HepG2 (cell line): ENCODE measurements around the gene PLPPR2. TPM values are rescaled to one million over a fixed set of nuclear protein-coding genes. Genes with fewer than 3 reads are reported as not detected.
A peak's percentile ranks its signal among the peaks of the same experiment; 100 is the strongest.

ENCODE experiments used
- MEIS2 ChIP-seq: sonication (generic); formaldehyde crosslinking; IDR thresholded peaks from 2 replicates; pipeline ENCODE4 v1.9.0; 2021; ENCODE audit warnings: mild to moderate bottlenecking, missing genetic modification reagents
- MIER3 ChIP-seq: IDR thresholded peaks from 2 replicates; pipeline ENCODE4 v1.6.1; 2016; ENCODE audit warnings: missing compliant biosample characterization, borderline replicate concordance
- MLLT10 ChIP-seq: sonication (generic); formaldehyde crosslinking; IDR thresholded peaks from 2 replicates; pipeline ENCODE4 v1.4.0; 2020; ENCODE audit warnings: missing genetic modification reagents
- RXRB ChIP-seq: IDR thresholded peaks from 2 replicates; pipeline ENCODE4 v1.6.1; 2016; ENCODE audit warnings: borderline replicate concordance, missing genetic modification reagents, missing compliant biosample characterization
- SOX6 ChIP-seq, 2 experiments: fragments of 450-650 bp in 1 of 2; sonication (generic) in 1 of 2; formaldehyde crosslinking in 1 of 2; IDR thresholded peaks; 2 replicates each; pipeline versions ENCODE4 v1.4.0 to v1.6.1; 2017 to 2020; ENCODE audit warnings: antibody characterized with exemption in 1 of 2, mild to moderate bottlenecking in 1 of 2, missing genetic modification reagents in 1 of 2
- SRF ChIP-seq: IDR thresholded peaks from 2 replicates; pipeline ENCODE4 v1.6.1; 2011; ENCODE audit warnings: mild to moderate bottlenecking, low read depth, low read length, moderate library complexity
- STAG1 ChIP-seq: sonication (generic); formaldehyde crosslinking; IDR thresholded peaks from 2 replicates; pipeline ENCODE4 v1.4.0; 2020; ENCODE audit warnings: missing genetic modification reagents
- TOE1 ChIP-seq: sonication (generic); formaldehyde crosslinking; IDR thresholded peaks from 2 replicates; pipeline ENCODE4 v1.4.0; 2020; ENCODE audit warnings: mild to moderate bottlenecking, missing genetic modification reagents
- XRCC5 ChIP-seq: fragments of 200-400 bp; formaldehyde crosslinking; optimal IDR thresholded peaks from 2 replicates; pipeline ENCODE3; 2017; ENCODE audit warnings: mild to moderate bottlenecking, low read length
- YEATS4 ChIP-seq: sonication (generic); formaldehyde crosslinking; IDR thresholded peaks from 2 replicates; pipeline ENCODE4 v1.4.0; 2020; ENCODE audit warnings: missing genetic modification reagents, borderline replicate concordance
- ZNF256 ChIP-seq: sonication (generic); formaldehyde crosslinking; conservative IDR thresholded peaks from 2 replicates; pipeline ENCODE4 v1.4.0; 2020; ENCODE audit warnings: missing genetic modification reagents
- ZNF510 ChIP-seq: sonication (generic); formaldehyde crosslinking; IDR thresholded peaks from 2 replicates; pipeline ENCODE4 v1.4.0; 2020; ENCODE audit warnings: low read depth, mild to moderate bottlenecking, missing genetic modification reagents
- ZNF746 ChIP-seq: sonication (generic); formaldehyde crosslinking; IDR thresholded peaks from 2 replicates; pipeline ENCODE4 v1.8.0; 2022; ENCODE audit warnings: mild to moderate bottlenecking, missing genetic modification reagents
- polyA plus RNA-seq, 8 experiments: library from polyadenylated mRNA; depleted of rRNA in 3 of 8; stranded (reverse) in 7 of 8; unstranded in 1 of 8; fragments of >200 nt; fragmentation: Illumina TruSeq in 4 of 8; extraction: Trizol in 4 of 8; gene quantifications; 2 replicates each; pipeline versions ENCODE4 v1.2.1 to v1.2.3, GENCODE V29; 2011 to 2016; ENCODE audit warnings: low read depth in 4 of 8, missing spikeins in 1 of 8, mixed read lengths in 1 of 8; ENCODE audit not compliant: insufficient read depth in 1 of 8
- total RNA-seq, 5 experiments: library from RNA; depleted of rRNA; stranded (reverse); fragments of >200 nt; fragmentation: Illumina TruSeq; extraction: Trizol; gene quantifications; 2 replicates each; pipeline ENCODE4 v1.2.3, GENCODE V29; 2016; ENCODE audit warnings: low read depth in 1 of 5
- TF ChIP-seq, protein P1 (sequence below): sonication (generic); formaldehyde crosslinking; IDR thresholded peaks from 2 replicates; pipeline ENCODE4 v1.8.1; 2023; ENCODE audit warnings: mild to moderate bottlenecking, missing genetic modification reagents
- TF ChIP-seq, protein P2 (sequence below): IDR thresholded peaks from 2 replicates; pipeline ENCODE4 v1.6.1; 2016; ENCODE audit warnings: low read depth, control low read depth
- TF ChIP-seq, protein P3 (sequence below): sonication (generic); formaldehyde crosslinking; IDR thresholded peaks from 2 replicates; pipeline ENCODE4 v1.4.0; 2020; ENCODE audit warnings: missing genetic modification reagents
- TF ChIP-seq, protein P4 (sequence below): conservative IDR thresholded peaks from 2 replicates; pipeline ENCODE4 v1.6.1; 2018; ENCODE audit warnings: missing genetic modification reagents
- TF ChIP-seq, protein P5 (sequence below): sonication (generic); formaldehyde crosslinking; IDR thresholded peaks from 2 replicates; pipeline ENCODE4 v1.4.0; 2020; ENCODE audit warnings: missing genetic modification reagents
- TF ChIP-seq, protein P6 (sequence below): sonication (generic); formaldehyde crosslinking; conservative IDR thresholded peaks from 2 replicates; pipeline ENCODE4 v1.5.0; 2020; ENCODE audit warnings: missing genetic modification reagents

PLPPR2 gene
- total and polyA plus RNA-seq, 2 of the 13 experiments (the other 11 are each of a cell fraction or from before 2014, with no cell fraction given) = 1.5 to 2.1 TPM

DNA sequence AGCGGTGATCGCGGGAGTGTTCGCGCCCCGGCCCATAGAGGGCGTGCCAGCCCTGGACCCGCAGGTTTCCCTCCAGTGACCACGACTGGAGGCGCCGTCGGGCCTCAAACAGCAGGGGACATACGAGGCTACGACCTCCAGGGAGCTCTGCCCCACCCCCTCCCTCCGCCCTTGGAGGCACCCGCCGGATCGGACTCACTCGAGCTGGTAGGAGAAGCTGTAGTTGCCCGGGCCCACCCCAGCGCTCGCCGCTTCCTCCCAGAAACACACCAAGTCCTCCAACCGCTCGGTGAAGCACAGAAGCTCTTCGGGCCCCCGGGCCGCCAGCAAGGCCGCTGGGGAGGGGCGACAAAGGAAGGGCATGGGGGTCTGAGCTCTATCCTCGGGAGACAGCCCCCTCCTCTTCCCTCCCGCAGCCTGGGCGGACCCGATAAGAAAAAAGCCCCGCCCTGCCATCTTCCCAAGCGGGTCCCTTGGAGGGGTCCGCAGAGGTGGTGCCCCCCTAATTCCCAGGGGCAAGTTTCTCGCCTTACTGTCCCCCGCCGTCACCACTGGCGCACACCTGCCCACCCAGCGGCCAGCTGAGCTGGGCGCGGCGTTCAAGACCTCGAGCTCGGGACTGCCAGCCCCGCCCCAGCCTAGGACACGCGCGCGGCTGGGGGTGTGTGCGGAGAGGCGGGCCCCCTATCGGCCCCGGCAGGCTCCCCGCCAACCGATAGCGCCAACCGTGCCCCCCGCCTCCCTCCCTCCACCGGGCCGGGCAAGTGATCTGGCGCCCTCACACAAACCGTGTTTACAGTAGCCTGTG, 27.9 kb downstream of the PLPPR2 start (continued):
- TF ChIP-seq MLLT10 (no peak), YEATS4 (CRISPR knock-in tag) (peak; percentile 26), SRF (no peak), ZNF510 (no peak), TOE1 (CRISPR knock-in tag) (no peak), MIER3 (no peak), XRCC5 (peak; percentile 78), ZNF746 (CRISPR knock-in tag) (no peak; the same call in 1 of the 2 replicates), ZNF256 (no peak), MEIS2 (CRISPR knock-in tag) (0 out of 2 replicates have a peak, but pooled peaks have one; percentile 39), RXRB (CRISPR knock-in tag) (peak; percentile 56; the same call in 1 of the 2 replicates), SOX6 (IDR thresholded peaks at IDR 0.05) (no peak), SOX6 (CRISPR knock-in tag; IDR thresholded peaks at IDR 0.05) (no peak; the same call in 1 of the 2 replicates), STAG1 (CRISPR knock-in tag) (peak; percentile 72)
- TF ChIP-seq, protein P1, sequence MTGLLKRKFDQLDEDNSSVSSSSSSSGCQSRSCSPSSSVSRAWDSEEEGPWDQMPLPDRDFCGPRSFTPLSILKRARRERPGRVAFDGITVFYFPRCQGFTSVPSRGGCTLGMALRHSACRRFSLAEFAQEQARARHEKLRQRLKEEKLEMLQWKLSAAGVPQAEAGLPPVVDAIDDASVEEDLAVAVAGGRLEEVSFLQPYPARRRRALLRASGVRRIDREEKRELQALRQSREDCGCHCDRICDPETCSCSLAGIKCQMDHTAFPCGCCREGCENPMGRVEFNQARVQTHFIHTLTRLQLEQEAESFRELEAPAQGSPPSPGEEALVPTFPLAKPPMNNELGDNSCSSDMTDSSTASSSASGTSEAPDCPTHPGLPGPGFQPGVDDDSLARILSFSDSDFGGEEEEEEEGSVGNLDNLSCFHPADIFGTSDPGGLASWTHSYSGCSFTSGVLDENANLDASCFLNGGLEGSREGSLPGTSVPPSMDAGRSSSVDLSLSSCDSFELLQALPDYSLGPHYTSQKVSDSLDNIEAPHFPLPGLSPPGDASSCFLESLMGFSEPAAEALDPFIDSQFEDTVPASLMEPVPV (CRISPR knock-in tag) = no peak
- TF ChIP-seq, protein P2, sequence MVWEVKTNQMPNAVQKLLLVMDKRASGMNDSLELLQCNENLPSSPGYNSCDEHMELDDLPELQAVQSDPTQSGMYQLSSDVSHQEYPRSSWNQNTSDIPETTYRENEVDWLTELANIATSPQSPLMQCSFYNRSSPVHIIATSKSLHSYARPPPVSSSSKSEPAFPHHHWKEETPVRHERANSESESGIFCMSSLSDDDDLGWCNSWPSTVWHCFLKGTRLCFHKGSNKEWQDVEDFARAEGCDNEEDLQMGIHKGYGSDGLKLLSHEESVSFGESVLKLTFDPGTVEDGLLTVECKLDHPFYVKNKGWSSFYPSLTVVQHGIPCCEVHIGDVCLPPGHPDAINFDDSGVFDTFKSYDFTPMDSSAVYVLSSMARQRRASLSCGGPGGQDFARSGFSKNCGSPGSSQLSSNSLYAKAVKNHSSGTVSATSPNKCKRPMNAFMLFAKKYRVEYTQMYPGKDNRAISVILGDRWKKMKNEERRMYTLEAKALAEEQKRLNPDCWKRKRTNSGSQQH = no peak
- TF ChIP-seq, protein P3, sequence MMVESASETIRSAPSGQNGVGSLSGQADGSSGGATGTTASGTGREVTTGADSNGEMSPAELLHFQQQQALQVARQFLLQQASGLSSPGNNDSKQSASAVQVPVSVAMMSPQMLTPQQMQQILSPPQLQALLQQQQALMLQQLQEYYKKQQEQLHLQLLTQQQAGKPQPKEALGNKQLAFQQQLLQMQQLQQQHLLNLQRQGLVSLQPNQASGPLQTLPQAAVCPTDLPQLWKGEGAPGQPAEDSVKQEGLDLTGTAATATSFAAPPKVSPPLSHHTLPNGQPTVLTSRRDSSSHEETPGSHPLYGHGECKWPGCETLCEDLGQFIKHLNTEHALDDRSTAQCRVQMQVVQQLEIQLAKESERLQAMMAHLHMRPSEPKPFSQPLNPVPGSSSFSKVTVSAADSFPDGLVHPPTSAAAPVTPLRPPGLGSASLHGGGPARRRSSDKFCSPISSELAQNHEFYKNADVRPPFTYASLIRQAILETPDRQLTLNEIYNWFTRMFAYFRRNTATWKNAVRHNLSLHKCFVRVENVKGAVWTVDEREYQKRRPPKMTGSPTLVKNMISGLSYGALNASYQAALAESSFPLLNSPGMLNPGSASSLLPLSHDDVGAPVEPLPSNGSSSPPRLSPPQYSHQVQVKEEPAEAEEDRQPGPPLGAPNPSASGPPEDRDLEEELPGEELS (CRISPR knock-in tag) = peak; percentile 40; the same call in 1 of the 2 replicates
- TF ChIP-seq, protein P4, sequence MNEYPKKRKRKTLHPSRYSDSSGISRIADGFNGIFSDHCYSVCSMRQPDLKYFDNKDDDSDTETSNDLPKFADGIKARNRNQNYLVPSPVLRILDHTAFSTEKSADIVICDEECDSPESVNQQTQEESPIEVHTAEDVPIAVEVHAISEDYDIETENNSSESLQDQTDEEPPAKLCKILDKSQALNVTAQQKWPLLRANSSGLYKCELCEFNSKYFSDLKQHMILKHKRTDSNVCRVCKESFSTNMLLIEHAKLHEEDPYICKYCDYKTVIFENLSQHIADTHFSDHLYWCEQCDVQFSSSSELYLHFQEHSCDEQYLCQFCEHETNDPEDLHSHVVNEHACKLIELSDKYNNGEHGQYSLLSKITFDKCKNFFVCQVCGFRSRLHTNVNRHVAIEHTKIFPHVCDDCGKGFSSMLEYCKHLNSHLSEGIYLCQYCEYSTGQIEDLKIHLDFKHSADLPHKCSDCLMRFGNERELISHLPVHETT (CRISPR knock-in tag) = peak; percentile 65; the same call in 1 of the 2 replicates
- TF ChIP-seq, protein P5, sequence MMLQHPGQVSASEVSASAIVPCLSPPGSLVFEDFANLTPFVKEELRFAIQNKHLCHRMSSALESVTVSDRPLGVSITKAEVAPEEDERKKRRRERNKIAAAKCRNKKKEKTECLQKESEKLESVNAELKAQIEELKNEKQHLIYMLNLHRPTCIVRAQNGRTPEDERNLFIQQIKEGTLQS (CRISPR knock-in tag) = no peak
- TF ChIP-seq, protein P6, sequence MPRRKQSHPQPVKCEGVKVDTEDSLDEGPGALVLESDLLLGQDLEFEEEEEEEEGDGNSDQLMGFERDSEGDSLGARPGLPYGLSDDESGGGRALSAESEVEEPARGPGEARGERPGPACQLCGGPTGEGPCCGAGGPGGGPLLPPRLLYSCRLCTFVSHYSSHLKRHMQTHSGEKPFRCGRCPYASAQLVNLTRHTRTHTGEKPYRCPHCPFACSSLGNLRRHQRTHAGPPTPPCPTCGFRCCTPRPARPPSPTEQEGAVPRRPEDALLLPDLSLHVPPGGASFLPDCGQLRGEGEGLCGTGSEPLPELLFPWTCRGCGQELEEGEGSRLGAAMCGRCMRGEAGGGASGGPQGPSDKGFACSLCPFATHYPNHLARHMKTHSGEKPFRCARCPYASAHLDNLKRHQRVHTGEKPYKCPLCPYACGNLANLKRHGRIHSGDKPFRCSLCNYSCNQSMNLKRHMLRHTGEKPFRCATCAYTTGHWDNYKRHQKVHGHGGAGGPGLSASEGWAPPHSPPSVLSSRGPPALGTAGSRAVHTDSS (CRISPR knock-in tag) = no peak
